ENCODE measurements around the gene PTPRG.

Gene PTPRG

DNA sequence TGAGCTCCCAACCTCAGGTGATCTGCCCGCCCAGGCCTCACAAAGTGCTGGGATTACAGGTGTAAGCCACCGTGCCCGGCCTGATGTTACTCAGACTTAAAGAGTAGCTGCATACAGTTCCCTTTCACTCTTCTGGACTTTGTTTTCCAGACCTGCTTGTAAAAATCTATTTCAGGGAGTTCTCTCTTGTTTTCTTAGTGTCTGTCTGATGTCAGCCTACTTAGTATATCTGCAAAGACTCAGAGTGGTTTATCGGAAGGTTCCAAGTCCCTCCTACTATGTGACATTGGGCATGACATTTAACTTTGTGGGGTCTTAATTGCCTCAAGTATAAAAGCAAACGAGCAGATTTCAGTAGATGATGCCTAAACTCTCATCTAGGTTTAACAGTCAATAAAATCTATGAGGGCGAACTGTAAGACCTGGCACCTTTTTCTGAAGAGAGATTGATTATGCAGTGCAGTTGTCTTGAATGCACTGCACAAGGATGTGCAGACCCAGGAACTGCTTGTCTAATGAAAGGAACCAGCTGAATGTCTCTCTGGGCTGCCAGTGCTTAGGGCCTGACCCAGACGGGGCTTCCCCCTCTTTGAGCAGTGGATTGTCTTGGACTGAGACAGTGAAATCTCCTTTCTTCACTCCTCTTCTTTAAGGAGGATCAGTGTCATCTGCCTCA, 301.4 kb downstream of the PTPRG start:
- no peak for ATAC-seq (ENCODE audit: low read depth)
- H3K4me1 ChIP-seq (ENCODE audit: insufficient read depth, poor library complexity, severe bottlenecking): no peaks in the 10 kb centered on the region

GRCh38 chr3:61863579-61863978, 302.2 kb downstream of the PTPRG start:
- TF ChIP-seq, protein P1, sequence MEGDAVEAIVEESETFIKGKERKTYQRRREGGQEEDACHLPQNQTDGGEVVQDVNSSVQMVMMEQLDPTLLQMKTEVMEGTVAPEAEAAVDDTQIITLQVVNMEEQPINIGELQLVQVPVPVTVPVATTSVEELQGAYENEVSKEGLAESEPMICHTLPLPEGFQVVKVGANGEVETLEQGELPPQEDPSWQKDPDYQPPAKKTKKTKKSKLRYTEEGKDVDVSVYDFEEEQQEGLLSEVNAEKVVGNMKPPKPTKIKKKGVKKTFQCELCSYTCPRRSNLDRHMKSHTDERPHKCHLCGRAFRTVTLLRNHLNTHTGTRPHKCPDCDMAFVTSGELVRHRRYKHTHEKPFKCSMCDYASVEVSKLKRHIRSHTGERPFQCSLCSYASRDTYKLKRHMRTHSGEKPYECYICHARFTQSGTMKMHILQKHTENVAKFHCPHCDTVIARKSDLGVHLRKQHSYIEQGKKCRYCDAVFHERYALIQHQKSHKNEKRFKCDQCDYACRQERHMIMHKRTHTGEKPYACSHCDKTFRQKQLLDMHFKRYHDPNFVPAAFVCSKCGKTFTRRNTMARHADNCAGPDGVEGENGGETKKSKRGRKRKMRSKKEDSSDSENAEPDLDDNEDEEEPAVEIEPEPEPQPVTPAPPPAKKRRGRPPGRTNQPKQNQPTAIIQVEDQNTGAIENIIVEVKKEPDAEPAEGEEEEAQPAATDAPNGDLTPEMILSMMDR (IDR thresholded peaks at IDR 0.05; ENCODE audit: poor library complexity, severe bottlenecking): no peak
- H3K27ac ChIP-seq (ENCODE audit: poor library complexity, severe bottlenecking): no peak overlapping the region
- no peak for DNase-seq (ENCODE audit: low spot score)
- ATAC-seq (ENCODE audit: low read depth): no peak
- H3K4me3 ChIP-seq (ENCODE audit: severe bottlenecking): no peak overlapping the region
- H3K27me3 ChIP-seq (ENCODE audit: insufficient read depth, poor library complexity, severe bottlenecking): no peaks in the 10 kb centered on the region
- H3K9me3 ChIP-seq (ENCODE audit: severe bottlenecking): no peaks in the 10 kb centered on the region
- H3K36me3 ChIP-seq (ENCODE audit: low read depth): no peaks in the 10 kb centered on the region
- H3K4me1 ChIP-seq (ENCODE audit: insufficient read depth, poor library complexity, severe bottlenecking): no peaks in the 10 kb centered on the region

More for the DNA sequence above, 301.4 kb downstream of the PTPRG start:
- H3K27me3 ChIP-seq (ENCODE audit: insufficient read depth, poor library complexity, severe bottlenecking): no peaks in the 10 kb centered on the region
- no peaks in the 10 kb centered on the region for H3K9me3 ChIP-seq (ENCODE audit: severe bottlenecking)
- TF ChIP-seq, protein P1 (IDR thresholded peaks at IDR 0.05; ENCODE audit: poor library complexity, severe bottlenecking): no peak
- no peak overlapping the region for H3K4me3 ChIP-seq (ENCODE audit: severe bottlenecking)
- no peaks in the 10 kb centered on the region for H3K36me3 ChIP-seq (ENCODE audit: low read depth)
- no peak overlapping the region for H3K27ac ChIP-seq (ENCODE audit: poor library complexity, severe bottlenecking)
- no peak for DNase-seq (ENCODE audit: low spot score)

DNA sequence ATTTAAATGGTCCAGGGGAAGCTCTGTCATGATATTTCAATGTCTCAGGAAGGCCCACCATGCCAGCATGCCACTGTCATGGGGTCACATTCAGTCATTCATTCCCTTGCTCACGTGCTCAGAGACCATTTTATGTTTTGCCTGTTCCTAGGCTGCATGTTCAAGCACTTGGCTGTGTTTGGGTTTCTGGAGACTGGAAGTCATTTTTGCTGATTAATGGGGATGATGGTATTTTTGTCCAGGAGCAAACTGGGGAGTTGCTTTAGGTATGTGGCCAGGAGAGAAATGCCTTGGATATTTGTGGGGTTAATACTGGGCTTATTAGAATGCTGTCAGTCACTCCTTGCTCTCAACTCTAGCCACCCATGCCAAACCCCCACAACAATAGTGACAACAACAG, 303.5 kb downstream of the PTPRG start:
- H3K9me3 ChIP-seq (ENCODE audit: severe bottlenecking): no peaks in the 10 kb centered on the region
- no peak for DNase-seq (ENCODE audit: low spot score)
- TF ChIP-seq, protein P1 (IDR thresholded peaks at IDR 0.05; ENCODE audit: poor library complexity, severe bottlenecking): no peak
- no peaks in the 10 kb centered on the region for H3K36me3 ChIP-seq (ENCODE audit: low read depth)
- no peaks in the 10 kb centered on the region for H3K27me3 ChIP-seq (ENCODE audit: insufficient read depth, poor library complexity, severe bottlenecking)
- H3K4me3 ChIP-seq (ENCODE audit: severe bottlenecking): no peak overlapping the region
- no peak overlapping the region for H3K27ac ChIP-seq (ENCODE audit: poor library complexity, severe bottlenecking)
- no peaks in the 10 kb centered on the region for H3K4me1 ChIP-seq (ENCODE audit: insufficient read depth, poor library complexity, severe bottlenecking)
- no peak for ATAC-seq (ENCODE audit: low read depth)

DNA sequence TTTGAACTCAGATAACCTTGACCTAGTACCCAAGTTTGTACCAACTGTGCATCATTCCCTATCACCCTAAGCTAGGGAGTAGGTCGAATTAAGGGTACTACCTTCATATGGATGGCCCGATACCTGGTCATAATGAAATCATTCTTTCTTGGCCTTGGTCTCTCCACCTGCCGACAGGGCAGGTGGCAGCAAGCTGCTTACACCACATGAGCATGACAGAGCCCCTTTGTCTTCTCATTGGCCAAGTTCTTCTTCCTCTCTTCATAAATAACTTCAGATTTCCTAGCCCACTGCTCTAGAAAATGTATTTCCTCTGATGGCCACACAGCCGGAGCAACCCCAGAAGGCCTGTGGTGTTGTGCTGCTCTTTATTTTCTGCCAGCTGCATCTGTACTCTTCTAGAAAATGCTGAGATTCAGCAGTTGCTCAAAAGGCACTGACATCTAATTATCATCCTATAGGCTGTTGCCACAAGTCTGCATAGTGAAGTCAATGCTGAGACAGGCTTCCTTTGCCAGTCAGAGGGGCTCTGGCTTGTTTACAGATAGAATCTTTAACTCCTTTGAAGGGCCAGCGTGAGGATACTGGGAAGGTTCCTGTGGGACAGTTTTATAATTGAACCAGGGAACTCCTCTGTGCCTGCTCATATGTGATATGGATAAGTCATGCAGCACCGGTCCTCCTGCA, 304.2 kb downstream of the PTPRG start:
- no peaks in the 10 kb centered on the region for H3K36me3 ChIP-seq (ENCODE audit: low read depth)
- no peaks in the 10 kb centered on the region for H3K27me3 ChIP-seq (ENCODE audit: insufficient read depth, poor library complexity, severe bottlenecking)
- H3K4me1 ChIP-seq (ENCODE audit: insufficient read depth, poor library complexity, severe bottlenecking): no peaks in the 10 kb centered on the region
- no peak for DNase-seq (ENCODE audit: low spot score)
- H3K9me3 ChIP-seq (ENCODE audit: severe bottlenecking): no peaks in the 10 kb centered on the region
- no peak for ATAC-seq (ENCODE audit: low read depth)
- TF ChIP-seq, protein P1 (IDR thresholded peaks at IDR 0.05; ENCODE audit: poor library complexity, severe bottlenecking): no peak
- H3K4me3 ChIP-seq (ENCODE audit: severe bottlenecking): no peak overlapping the region
- no peak overlapping the region for H3K27ac ChIP-seq (ENCODE audit: poor library complexity, severe bottlenecking)

DNA sequence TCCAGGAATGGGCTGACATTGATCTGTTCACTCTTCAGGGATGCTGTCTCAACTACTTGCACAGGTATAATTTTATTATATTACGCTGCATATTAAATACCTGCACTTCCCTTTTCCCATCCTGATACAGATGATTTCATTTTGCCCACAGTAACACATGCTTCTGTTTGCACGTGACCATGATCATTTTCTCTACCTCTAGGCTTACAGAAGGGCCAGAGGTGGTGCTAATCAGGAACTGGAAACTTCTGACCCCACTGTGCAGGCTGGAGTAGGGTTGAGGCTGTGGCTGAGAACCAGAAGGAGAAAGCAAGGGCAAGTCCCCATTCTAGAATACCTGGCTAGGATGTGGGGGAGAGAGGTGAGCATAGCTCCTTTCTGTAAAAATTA, 304.8 kb downstream of the PTPRG start:
- ATAC-seq (ENCODE audit: low read depth) (no peak), DNase-seq (ENCODE audit: low spot score) (no peak)
- no peak overlapping the region for H3K27ac ChIP-seq (ENCODE audit: poor library complexity, severe bottlenecking)
- TF ChIP-seq, protein P1 (IDR thresholded peaks at IDR 0.05; ENCODE audit: poor library complexity, severe bottlenecking): no peak
- no peaks in the 10 kb centered on the region for H3K9me3 ChIP-seq (ENCODE audit: severe bottlenecking)
- H3K36me3 ChIP-seq (ENCODE audit: low read depth): no peaks in the 10 kb centered on the region
- H3K4me1 ChIP-seq (ENCODE audit: insufficient read depth, poor library complexity, severe bottlenecking): no peaks in the 10 kb centered on the region
- H3K27me3 ChIP-seq (ENCODE audit: insufficient read depth, poor library complexity, severe bottlenecking): no peaks in the 10 kb centered on the region
- no peak overlapping the region for H3K4me3 ChIP-seq (ENCODE audit: severe bottlenecking)

Data from RWPE2 (cell line).